Measurements from ENCODE around the gene ADAMTS13. TPM values are rescaled to one million over a fixed set of nuclear protein-coding genes. Genes with fewer than 3 reads are reported as not detected.
"Not testable (repeated sequence)": the region's sequence is repeated elsewhere in the genome, so short reads cannot be mapped to it uniquely, and the experiment has no call there.

The ADAMTS13 gene
- polyA plus RNA-seq, result under 1 TPM in 2 of 3 donors, not detected in 1; 0.33 to 0.73 TPM

GRCh38 chr9:133421615-133422542 lies at the start of gene ADAMTS13:
ADAMTS13 (plus strand) TSS chr9:133422367; CDS start chr9:133422444, 77 bp downstream.
- Mint-ChIP-seq H3K27me3 (ENCODE audit: low read depth in 3 of 3) (peaks cover 0 to 5% (median 2%) of the 10 kb centered on the region in 3 donors), H3K36me3 (no peaks in the 10 kb centered on the region), H3K4me3 (peak within 1 kb of the TSS in 3 of 5 donors; percentile 0 to 14 (median 4)), H3K4me1 (peaks cover 20 to 21% of the 10 kb centered on the region in 2 donors), H3K9me3 (no peaks in the 10 kb centered on the region), H3K27ac (peak within 1 kb of the TSS in 4 of 6 donors; percentile 9 to 71 (median 44))
- DNase-seq, result peak in 1 of 3 donors; percentile 6

DNA sequence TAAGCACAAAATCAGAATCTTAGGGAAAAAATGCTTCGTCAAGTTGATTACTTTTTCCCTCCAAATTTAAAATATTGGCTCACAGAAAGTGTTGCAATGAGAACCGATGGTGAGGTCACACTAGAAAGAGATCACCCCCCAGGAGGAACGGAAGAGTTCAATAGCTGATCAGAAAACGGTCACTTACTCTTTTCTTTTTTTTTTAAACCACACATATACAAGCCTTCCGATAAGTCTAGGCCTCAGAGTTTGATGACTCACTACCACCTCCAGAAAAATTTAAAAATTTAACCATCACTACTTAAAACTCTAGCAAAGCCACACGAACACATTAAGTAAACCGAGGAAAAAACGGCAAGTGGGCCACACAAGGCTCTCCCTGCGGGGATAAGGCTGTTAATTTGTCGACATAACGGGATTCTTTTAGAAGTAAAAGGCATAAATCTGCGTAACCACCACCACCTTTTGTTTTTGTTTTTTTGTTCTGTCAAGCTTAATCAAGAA lies 47.5 kb upstream of the ADAMTS13 start:
- Mint-ChIP-seq H3K27me3 (ENCODE audit: low read depth in 3 of 3) (peaks cover 0 to 21% (median 8%) of the 10 kb centered on the region in 3 donors), H3K27ac (peak overlapping the region; percentile 88 to 99 (median 97)), H3K9me3 (no peaks in the 10 kb centered on the region), H3K4me1 (peaks cover 53 to 55% of the 10 kb centered on the region in 2 donors), H3K4me3 (peak overlapping the region; percentile 84 to 96 (median 95)), H3K36me3 (no peaks in the 10 kb centered on the region)
- DNase-seq, result peak; percentile 29 to 58 (median 35)

GRCh38 chr9:133375116-133375723 lies 46.9 kb upstream of the ADAMTS13 start:
- Mint-ChIP-seq H3K27ac (peak overlapping the region; percentile 88 to 99 (median 97)), H3K27me3 (ENCODE audit: low read depth in 3 of 3) (peaks cover 0 to 21% (median 7%) of the 10 kb centered on the region in 3 donors), H3K4me3 (peak overlapping the region; percentile 84 to 96 (median 95)), H3K4me1 (peaks cover 48 to 49% of the 10 kb centered on the region in 2 donors), H3K9me3 (no peaks in the 10 kb centered on the region), H3K36me3 (no peaks in the 10 kb centered on the region)
- peak in 2 of 3 donors; percentile 20 to 24 for DNase-seq

DNA sequence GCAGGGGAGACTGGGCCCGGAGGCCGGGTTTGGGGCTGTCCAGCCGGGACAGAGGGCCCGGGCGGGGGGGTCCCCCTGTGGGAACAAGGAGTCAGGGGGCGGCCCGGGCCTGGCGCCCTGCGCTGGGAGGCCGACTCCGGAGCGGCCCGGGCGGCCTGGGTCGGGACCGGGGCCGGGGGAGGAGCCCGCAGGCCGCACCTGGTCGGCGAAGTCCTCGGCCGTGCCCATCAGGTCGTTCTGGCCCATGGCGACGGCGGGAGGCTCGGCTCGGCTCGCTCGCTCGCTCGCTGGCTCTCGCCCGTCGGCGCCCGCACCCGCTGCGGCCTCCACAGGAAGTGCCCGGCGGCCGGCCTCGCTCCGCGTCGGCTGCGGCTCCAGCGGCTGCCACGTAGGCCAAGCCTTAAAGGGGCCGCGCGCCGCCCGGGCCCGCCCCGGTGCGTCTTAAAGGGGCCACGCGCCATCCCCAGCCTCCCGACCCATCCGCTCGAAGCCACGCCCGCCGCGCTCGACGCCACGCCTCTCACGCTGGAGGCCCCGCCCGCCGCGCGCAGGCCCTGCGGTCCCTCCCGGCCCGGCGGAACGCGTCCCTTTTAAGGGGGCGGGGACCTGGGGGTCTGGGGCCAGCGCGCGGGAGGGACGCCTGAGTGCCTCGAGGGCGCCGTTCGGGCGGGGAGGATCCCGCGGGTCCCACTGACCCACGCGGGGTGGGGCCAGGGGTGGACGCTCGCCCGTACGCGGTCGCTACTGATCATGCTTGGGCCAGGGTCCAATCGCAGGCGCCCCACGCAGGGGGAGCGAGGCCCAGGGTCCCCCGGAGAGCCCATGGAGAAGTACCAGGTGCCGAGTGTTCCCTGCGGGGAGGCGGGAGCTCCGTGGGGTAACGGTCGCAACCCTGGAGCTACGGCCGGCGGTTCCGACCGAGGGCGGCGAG lies 46.2 kb upstream of the ADAMTS13 start, which contains the start of the genes STKLD1 and SURF4:
STKLD1 (plus strand) TSS at position 643 of the 931 bp plus-strand sequence; CDS start at position 751, 108 bp downstream.
SURF4 (minus strand) TSS at position 337 of the 931 bp plus-strand sequence; CDS start at position 246, 91 bp downstream.
- Mint-ChIP-seq H3K27me3 (ENCODE audit: low read depth in 3 of 3) (peaks cover 0 to 16% (median 7%) of the 10 kb centered on the region in 3 donors), H3K4me1 (peaks cover 40 to 42% of the 10 kb centered on the region in 2 donors), H3K27ac (peak within 1 kb of the TSS; percentile 88 to 99 (median 97)), H3K4me3 (peak within 1 kb of the TSS; percentile 84 to 96 (median 95)), H3K36me3 (no peaks in the 10 kb centered on the region), H3K9me3 (no peaks in the 10 kb centered on the region)
- peak; percentile 96 for DNase-seq

DNA sequence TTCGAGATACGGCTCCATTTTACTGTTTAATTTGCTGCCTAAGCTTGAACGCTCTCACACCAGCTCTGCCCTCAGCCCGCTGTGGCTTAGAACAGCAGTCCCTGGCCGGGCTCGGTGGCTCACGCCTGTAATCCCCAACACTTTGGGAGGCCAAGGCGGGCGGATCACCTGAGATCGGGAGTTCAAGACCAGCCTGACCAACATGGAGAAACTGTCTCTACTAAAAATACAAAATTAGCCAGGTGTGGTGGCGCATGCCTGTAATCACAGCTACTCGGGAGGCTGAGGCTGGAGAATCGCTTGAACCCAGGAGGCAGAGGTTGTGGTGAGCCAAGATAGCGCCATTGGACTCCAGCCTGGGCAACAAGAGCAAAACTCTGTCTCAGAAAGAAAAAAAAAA lies 44.9 kb upstream of the ADAMTS13 start:
- Mint-ChIP-seq H3K27ac (peak overlapping the region in 2 of 6 donors; percentile 26 to 75), H3K4me1 (peaks cover 27 to 29% of the 10 kb centered on the region in 2 donors), H3K27me3 (ENCODE audit: low read depth in 3 of 3) (peaks cover 0 to 12% (median 7%) of the 10 kb centered on the region in 3 donors), H3K4me3 (peak overlapping the region; percentile 57 to 78 (median 75))
- H3K9me3 Mint-ChIP-seq, H3K36me3 Mint-ChIP-seq, DNase-seq: not testable (repeated sequence)

GRCh38 chr9:133377721-133378216 lies 44.4 kb upstream of the ADAMTS13 start:
- Mint-ChIP-seq H3K4me3 (peak overlapping the region in 2 of 5 donors; percentile 77 to 78), H3K4me1 (peaks cover 22 to 24% of the 10 kb centered on the region in 2 donors), H3K36me3 (no peaks in the 10 kb centered on the region), H3K9me3 (no peaks in the 10 kb centered on the region), H3K27ac (no peak overlapping the region), H3K27me3 (ENCODE audit: low read depth in 3 of 3) (peaks cover 0 to 12% (median 7%) of the 10 kb centered on the region in 3 donors)
- no peak for DNase-seq

GRCh38 chr9:133378408-133378962 lies 43.7 kb upstream of the ADAMTS13 start:
- Mint-ChIP-seq H3K27me3 (ENCODE audit: low read depth in 3 of 3) (peaks cover 0 to 12% (median 7%) of the 10 kb centered on the region in 3 donors), H3K27ac (no peak overlapping the region), H3K36me3 (no peaks in the 10 kb centered on the region), H3K4me1 (peaks cover 16 to 17% of the 10 kb centered on the region in 2 donors), H3K4me3 (peak overlapping the region in 1 of 5 donors; percentile 27), H3K9me3 (no peaks in the 10 kb centered on the region)
- no peak for DNase-seq

- no peak overlapping the region for H3K27ac Mint-ChIP-seq
- no peaks in the 10 kb centered on the region for H3K36me3 Mint-ChIP-seq
- DNase-seq, result no peak
- H3K4me1 Mint-ChIP-seq, result peaks cover 8 to 10% of the 10 kb centered on the region in 2 donors
- peaks cover 0 to 12% (median 7%) of the 10 kb centered on the region in 3 donors for H3K27me3 Mint-ChIP-seq (ENCODE audit: low read depth in 3 of 3)
- H3K4me3 Mint-ChIP-seq, result no peak overlapping the region
- H3K9me3 Mint-ChIP-seq, result no peaks in the 10 kb centered on the region
Measured at GRCh38 chr9:133379153-133380086, 42.7 kb upstream of the ADAMTS13 start.

GRCh38 chr9:133380734-133381133 lies 41.4 kb upstream of the ADAMTS13 start:
- DNase-seq, result no peak
- H3K27me3 Mint-ChIP-seq (ENCODE audit: low read depth in 3 of 3), result peaks cover 0 to 5% (median 0%) of the 10 kb centered on the region in 3 donors
- peaks cover 0 to 2% of the 10 kb centered on the region in 2 donors for H3K4me1 Mint-ChIP-seq
- no peak overlapping the region for H3K4me3 Mint-ChIP-seq
- no peaks in the 10 kb centered on the region for H3K36me3 Mint-ChIP-seq
- no peak overlapping the region for H3K27ac Mint-ChIP-seq
- no peaks in the 10 kb centered on the region for H3K9me3 Mint-ChIP-seq

DNA sequence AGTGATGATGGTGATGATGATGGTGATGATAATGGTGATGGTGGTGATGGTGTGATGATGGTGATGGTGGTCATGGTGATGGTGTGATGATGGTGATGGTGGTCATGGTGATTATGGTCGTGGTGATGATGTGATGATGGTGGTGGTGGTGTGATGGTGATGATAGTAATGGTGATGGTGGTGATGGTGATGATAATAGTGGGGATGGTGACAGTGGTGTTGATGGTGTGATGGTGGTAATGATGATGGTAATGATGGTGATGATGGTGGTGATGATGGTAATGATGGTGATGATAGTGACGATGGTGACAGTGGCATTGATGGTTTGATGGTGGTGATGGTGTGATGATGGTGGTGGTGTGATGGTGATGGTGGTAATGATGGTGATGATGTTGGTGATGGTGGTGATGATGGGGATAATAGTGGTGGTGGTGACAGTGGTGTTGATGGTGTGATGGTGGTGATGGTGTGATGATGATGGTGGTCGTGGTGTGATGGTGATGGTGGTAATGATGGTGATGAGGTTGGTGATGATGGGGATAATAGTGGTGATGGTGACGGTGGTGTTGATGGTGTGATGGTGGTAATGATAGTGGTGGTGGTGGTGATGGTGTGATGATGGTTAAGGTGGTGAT lies 39.5 kb upstream of the ADAMTS13 start:
- Mint-ChIP-seq H3K27me3 (ENCODE audit: low read depth in 3 of 3) (peaks cover 0 to 2% (median 0%) of the 10 kb centered on the region in 3 donors), H3K36me3 (no peaks in the 10 kb centered on the region), H3K27ac (no peak overlapping the region), H3K4me3 (no peak overlapping the region), H3K9me3 (no peaks in the 10 kb centered on the region), H3K4me1 (no peaks in the 10 kb centered on the region)
- DNase-seq, result peak; percentile 36 to 49 (median 39)

DNA sequence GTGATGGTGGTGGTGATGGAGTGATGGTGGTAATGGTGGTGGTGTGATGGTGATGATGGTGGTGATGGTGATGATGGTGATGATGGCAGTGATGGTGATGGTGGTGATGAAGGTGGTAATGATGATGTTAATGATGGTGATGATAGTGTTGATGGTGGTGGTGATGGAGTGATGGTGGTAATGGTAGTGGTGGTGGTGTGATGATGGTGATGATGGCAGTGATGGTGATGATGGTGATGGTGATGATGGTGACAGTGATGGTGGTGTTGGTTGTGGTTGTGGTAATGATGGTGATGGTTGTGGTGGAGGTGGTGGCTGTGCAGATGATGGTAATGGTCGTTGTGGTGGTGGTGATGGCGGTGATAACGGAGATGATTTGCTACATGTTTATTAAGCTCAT lies 38.7 kb upstream of the ADAMTS13 start:
- Mint-ChIP-seq H3K4me3 (no peak overlapping the region), H3K27me3 (ENCODE audit: low read depth in 3 of 3) (no peaks in the 10 kb centered on the region), H3K4me1 (no peaks in the 10 kb centered on the region), H3K36me3 (no peaks in the 10 kb centered on the region), H3K27ac (no peak overlapping the region), H3K9me3 (no peaks in the 10 kb centered on the region)
- DNase-seq, result no peak
